DMS53 treated with DMSO at 0.1 percent for 48 hours (cell line): ENCODE data around the gene POU2F1.
"Not testable (repeated sequence)": the region's sequence is repeated elsewhere in the genome, so short reads cannot be mapped to it uniquely, and the experiment has no call there.

Experiments used
- DNase-seq: peaks from one replicate; lab custom pipeline; 2025; ENCODE audit not compliant: unreplicated experiment; lab: John Stamatoyannopoulos, UW

Gene POU2F1

DNA sequence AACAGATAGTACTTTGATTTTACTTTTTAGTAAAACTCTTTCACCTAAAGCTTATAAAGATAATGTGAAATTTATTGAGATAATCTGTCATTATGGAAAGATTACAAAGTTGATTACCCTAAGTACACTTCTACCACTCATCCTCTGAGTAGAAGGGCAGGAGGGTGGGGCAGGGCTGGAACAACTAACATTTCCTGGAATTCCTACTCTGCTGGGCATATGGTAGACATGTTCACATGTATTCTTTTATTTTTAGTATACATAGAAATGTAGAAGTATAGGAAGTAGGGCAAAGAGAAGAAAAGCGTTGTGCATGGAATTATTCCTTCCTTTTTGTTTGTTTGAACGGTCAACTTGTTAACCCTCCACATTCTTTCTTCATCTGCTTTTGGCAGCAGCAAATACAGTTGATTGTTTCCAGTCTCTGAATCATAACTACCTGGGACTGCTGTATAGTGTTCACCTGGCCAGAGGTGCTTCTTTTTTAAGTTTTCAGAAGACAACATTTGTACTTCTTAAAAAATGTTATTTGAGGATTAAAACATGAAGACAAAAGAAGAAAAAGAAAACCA, 85.1 kb downstream of the POU2F1 start:
- no peak for DNase-seq

DNA sequence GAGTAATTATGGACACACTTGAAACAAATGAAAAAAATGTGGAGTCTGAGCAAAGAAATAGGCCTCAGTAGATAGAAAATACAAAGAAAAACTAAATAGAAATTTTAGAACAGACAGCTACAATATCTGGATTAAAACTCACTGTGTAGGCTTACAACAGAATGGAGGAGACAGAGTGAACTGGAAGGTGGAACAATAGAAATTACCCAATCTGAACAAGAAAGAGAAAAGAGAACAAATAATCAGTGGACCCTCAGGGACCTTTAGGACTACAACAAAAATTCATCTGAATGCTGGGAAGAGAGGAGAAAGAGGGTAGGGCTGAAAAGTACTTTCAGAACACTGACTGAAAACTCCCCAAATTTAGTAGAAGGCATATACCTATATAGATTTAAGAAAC, 90.0 kb downstream of the POU2F1 start:
- DNase-seq = no peak

DNA sequence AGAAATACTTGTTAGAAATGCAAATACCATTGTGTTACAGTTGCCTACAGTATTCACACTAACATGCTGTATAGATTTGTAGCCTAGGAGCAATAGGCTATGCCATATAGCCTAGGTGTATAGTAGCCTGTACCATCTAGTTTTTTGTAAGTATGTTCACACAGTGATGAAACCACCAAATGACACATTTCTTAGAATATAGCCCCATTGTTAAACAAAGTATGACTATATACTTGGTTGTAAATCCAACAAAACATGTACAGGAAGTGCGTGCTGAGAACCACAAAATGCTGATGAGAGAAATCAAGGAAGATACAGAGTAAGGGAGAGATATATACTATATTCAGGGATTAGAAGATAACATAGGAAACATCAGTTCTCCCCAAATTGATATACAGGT, 92.2 kb downstream of the POU2F1 start:
- DNase-seq = no peak

DNA sequence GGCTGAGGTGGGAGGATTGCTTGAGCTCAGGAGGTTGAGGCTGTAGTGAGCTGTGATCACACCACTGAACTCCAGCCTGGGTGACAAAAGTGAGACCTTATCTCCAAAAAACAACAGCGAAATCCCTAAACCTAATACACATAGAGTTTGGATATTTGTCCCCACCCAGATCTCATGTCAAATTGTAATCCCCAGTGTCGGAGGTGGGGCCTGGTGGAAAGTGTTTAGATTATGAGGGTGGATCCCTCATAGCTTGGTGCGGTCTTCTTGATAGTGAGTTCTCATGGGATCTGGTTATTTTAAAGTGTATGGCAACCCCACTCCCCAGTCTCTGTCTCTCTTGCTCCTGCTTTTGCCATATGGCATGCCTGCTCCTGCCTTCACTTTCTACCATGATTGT, 94.0 kb downstream of the POU2F1 start:
- DNase-seq = no peak

DNA sequence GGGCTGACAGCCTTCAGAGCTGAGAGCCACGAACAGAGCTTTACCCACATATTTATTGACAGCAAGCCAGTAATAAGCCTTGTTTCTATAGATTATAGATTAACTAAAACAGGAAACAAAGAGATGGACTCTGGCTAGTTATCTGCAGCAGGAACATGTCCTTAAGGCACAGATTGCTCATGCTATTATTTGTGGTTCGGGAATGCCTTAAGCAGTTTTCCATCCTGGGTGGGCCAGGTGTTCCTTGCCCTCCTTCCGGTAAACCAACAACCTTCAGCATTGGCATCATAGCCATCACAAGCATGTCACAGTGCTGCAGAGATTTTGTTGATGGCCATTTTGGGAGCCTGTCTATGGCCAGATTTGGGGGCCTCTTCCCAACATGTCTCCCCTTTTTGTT, 96.8 kb downstream of the POU2F1 start:
- DNase-seq = no peak

DNA sequence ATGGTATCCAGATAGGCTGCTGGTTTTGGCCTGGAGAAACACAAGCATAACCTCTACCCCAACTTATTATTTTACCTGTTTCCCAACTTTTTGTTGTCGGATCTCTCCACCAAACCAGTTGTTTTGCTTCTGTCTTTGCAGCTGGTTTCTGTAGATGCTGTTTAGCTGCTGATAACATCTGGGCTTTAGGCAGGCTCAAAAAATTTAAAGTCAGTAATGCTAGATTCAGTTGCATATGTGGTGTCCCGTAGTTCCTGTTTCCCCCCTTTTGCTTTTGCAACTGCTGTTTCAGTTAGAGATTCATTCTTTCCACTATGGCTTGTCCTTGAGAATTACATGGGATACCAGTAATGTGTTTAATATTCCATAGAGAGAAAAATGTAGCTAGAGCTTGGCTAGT, 98.5 kb downstream of the POU2F1 start:
- DNase-seq = not testable (repeated sequence)

DNA sequence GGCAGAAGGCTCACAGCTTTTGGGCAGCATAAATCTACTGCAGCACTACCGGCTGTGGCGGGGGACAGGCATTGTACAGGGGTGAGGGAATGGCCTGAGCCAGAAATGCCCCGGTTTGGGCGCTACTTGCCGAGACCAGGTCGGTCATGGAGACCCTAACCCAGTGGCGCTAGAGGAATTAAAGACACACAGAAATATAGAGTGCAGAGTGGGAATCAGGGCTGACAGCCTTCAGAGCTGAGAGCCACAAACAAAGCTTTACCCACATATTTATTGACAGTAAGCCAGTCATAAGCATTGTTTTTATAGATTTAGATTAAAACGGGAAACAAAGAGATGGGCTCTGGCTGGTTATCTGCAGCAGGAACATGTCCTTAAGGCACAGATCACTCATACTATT, 101.8 kb downstream of the POU2F1 start:
- no peak for DNase-seq

DNA sequence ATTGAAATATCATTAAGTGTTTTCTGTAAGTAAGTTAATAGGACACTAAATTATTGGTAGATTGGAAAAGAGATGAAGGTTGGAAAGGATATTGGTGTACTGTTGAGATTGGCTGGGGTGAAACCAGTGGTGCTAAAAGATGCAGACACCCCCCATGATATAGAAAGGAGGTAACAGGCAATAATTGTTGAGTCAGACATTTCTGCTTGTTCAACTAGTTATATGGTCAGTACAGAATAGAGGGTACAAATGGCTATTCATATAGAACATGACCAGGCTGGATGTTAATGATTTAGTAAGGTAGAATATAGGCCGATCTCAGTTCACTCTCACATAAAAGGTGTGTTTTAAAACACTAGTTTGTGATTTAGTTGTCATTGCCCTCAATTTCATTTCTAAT, 104.5 kb downstream of the POU2F1 start:
- no peak for DNase-seq

DNA sequence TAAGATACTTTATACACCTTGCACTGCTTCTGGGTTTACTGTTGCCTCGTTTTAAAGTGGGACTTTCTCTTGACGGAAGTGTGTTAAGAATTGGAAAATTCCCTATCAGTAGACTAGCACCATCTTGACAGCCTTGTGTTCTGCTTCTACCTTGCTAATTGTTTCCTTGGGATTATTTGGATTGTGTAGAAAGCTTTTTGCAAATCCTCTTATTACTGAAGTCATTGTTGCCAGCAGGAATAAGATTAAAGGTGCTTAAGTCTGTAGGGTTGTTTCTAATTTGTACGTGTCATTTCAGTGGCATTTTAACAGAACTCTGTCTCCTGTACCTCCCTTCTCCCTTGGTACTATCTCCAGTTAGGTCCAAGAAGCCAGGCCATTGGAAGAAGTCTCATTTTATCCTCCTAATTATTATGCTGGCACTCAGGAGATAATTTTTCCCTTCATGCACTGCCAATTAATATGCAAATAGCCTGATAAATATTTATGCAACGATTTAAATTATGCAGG, 107.7 kb downstream of the POU2F1 start:
- DNase-seq = no peak

DNA sequence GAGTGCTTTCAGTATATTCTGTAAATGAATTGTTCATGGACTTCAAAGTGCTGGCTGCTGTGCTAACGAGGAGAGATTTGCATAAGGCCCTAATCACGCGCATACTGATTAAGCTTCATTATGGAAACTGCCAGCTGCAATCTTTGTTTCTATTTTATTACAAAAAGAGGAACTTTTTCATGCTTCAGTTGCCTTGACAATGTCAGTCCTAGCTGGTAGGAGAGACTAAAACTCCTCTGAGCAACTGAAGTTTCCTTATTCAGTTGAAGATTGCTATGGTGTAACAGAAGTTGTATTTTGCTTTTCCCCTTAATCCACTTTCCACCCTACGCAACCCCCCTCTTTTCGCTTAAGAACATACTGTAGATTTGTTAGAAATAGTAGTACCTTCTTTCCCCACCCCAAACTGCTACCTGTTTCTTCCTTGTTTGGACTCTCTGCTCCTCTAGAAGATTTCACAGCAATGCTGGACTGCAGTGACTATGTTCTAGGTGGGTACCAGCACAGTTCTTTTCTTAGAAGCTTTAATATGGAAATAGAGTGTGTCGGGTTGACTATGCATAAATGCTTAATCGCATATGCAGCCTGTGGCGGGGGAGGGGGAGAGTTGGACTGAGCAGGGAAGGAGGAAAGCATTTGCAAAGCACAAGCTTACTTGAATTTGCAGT, 108.3 kb downstream of the POU2F1 start:
- DNase-seq = no peak

DNA sequence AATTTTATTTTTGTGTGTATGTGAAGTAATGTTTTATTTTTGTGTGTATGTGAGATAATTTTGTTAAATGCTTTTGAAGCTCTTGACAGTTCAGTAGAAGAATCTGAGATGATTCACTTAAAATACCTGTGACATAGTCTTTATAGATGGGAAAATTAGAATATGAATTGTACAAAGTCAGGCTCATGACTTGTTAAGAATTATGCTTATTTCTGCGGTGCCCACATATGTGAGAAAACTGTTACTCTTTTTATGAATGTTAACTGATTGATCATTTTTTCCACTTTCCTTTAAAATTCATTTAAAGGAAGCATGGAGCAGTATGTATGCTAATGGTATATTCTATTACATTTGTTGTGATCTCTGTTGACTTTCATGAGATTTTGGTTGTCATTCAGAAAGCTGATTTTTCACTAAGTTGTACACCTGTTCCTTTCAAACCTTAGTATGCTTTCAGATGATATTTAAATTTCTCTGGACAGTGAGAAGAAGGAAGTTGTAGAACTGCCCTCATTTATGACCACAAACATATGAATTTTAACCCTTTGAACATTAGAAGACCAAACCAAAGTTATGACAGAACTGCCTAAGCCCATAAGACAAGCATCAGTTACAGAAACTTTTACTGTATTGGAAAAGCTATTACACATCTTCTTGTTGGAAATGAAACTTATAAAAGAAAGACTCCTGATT, 110.1 kb downstream of the POU2F1 start:
- DNase-seq = no peak

DNA sequence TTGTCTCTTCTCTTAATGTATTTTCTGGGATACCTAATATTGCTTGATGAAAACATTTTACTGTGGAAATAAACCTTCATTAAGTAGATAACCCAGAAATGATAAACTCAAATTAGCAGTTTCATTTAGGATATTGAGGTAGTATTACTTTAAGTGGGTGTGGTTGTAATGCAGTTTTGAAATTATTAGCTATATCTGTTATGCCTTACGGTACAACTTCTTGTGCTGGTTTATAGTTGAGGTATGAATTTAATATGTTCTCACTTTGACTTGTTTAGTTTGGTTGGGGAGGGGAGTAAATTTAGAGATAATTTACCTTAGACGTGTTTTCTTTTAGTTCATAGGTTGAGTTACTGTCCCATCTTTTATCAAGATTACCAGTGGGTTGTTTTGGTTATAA, 111.0 kb downstream of the POU2F1 start:
- DNase-seq = no peak

DNA sequence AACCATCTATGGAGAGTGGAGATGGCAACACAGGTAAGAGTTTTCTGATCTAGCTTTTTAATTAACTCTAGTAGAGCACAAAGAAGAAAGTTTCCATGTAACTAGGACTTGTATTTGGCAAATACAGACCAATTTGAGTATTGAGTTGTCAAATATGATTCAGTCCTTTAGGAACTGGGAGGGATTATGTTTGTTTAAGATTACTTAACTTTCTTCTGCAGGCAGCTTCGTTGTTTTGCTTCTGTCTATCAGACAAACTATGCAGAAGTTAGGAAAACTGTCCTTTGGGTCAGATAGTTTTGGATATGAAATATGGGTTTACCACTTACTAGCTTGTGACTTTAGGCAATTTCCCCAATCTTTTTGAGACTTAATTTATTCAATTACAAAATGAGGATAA, 111.8 kb downstream of the POU2F1 start:
- no peak for DNase-seq

DNA sequence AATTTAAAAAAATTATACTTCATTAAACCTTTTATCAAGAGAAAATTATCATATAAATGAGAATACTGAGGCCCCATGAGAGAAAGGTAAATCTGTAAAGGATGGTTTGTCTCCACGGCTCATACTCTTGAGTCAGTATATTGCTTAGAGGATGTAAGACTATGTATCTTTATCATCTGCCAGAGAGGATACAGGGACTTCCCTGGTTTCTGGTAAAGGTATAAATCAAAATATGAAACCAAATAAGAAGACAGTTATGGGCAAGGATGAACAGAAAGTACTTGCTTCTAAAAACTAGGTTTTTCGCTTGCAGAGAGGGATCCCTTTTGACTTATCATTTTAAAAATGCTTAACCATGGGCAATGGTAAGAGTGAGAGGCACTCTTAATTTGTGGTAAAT, 112.4 kb downstream of the POU2F1 start:
- no peak for DNase-seq

DNA sequence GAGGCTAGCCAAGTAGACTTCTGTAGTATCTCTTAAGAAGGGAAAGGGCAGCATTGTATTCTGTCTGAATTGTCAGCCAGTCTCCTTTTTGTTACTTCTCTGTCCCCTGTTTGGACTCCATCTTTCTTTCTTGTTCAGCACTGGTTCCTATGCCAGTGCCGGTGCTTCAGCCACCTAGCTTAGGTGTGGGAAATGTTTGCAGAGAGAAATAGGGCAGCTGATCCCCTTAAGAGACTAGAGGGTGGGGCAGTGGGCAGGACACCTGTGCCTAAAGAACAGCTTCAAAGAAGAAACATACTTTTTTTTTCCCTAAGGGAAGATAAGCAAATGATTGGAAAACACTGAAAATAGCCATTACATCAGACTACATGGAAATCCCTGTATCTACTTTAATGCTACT, 113.0 kb downstream of the POU2F1 start:
- DNase-seq = no peak

DNA sequence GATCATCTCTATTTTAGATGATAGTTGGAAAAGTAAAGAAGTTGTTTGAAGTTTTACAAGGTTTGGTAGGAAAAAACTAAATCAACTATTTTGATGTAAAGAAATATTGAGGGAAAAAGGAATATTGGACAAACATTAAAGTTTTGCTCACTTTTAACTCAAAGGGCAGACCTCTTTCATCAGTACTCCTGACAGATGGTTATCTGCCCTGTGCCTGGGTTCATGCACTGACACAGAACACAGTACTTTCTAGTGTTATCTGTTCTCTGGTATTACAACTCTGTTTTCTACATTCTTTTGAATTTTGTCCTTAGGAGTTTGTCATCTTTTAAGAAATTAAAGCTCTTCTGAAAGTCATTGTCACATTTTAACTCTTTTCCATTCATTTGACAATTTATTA, 118.7 kb downstream of the POU2F1 start:
- no peak for DNase-seq

DNA sequence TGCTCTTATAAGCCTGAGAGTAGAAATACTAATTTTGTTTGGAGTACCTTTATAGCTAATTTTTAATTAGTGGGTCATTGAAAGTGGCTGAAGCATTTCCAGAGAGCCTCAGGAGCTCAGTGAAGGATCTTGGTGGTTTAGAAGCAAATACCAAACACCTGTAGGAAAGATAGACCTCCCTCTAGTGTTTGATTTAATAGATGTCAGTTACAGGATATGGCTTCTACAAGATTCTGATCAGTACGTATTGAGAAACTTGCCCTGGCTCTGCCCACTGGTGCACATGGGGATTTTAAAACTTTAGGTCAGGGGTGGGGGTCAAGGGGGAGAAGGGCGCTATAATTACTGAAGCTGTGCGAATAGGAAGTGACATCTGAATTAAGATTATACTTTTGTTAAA, 122.2 kb downstream of the POU2F1 start:
- DNase-seq = no peak

DNA sequence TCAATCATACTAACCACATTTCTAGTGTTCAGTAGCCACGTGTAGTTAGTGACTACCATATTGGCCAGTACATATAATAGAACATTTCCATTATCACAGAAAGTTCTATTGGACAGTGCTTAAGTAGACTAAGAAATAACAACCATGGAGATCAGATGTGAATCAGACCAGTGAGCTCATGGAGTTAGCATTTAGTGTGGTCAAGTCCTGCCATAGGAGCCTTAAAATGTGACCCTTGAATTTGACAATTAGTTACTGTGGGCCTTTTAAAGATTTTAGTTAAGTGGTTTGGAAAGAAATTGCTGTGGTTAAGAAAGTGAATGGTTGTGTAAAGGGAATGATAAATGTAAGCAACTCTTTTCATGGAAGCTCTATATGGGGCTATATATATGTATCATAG, 123.4 kb downstream of the POU2F1 start:
- DNase-seq = no peak

DNA sequence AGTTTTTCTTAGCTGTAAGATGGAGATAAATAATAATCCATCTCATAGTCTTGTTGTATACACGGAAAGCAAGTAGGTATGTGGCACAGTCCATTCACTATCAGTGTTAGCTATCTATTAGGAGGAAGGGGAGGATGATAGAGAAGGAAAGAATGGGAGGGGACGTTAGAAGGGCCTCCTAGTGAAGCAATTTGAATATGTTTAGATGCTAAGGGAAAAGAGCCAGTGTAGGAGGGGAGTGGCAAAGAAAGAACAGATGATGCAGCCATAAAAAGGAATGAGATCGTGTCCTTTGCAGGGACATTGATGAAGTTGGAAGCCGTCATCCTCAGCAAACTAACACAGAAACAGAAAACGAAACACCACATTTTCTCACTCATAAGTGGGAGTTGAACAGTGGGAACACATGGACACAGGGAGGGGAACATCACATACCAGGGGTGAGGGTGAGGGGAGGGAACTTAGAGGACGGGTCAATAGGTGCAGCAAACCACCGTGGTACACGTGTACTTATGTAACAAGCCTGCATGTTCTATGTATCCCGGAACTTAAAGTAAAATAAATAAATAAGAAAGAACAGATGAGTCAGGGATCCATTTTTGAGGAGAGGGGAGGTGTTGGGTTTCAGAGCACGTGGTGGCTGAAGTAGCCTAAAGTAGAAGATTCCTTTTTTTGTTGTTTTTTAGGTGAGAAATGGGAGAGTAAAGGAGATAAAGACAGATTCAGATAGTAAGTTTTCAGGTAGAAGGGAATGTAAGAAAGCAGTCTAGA, 124.1 kb downstream of the POU2F1 start:
- no peak for DNase-seq

DNA sequence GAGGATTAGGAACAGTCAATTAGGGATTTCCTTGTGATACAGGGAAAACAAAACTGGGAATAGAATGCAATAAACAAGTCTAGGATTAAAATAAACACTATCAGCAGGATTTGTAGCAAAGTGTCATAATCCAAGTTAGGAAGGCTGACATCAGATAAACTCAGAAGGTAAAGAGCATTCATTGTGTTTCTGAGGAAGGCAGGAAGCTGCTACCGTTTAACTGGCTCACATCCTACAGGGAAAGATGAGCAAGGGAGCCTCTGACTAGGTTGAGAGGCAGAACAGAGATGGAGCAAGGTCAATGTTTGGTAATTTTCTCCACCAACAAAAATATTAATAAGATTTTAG, 124.7 kb downstream of the POU2F1 start:
- DNase-seq = no peak

DNA sequence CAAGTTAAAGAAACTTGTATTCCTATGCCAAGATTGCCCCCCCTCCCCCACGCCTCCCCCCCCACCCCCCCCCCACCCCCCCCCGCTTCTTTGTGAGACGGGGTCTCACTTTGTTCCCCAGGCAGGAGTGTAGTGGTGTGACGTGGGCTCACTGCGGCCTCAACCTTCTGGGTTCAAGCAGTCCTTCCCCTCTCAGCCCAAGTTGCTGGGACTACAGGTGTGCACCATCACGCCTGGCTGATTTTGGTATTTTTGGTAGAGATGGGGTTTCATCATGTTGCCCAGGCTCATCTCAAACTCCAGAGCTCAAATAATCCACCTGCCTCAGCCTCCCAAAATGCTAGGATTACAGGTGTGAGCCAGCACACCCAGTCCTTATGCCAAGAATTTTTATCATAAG, 136.6 kb downstream of the POU2F1 start:
- DNase-seq = no peak

DNA sequence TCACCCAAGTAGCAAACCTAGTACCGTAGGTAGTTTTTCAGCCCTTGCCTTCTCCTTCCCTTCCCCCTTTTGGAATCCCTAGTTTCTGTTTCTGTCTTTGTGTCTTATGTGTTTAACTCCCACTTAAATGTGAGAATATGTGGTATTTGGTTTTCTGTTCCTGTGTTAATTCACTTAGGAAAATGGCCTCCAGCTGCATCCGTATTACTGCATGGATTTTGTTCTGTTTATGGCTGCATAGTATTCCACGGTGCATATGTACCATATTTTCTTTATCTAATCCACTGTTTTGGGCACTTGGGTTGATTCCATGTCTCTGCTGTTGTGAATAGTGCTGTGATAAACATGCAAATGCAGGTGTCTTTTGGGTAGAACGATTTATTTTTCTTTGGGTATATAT, 138.6 kb downstream of the POU2F1 start:
- no peak for DNase-seq
